Activated naive CD8-positive, alpha-beta T cell treated with anti-CD3 and anti-CD28 coated beads, Interleukin-2, amount 50 U/mL, for 16 hours (primary cell): Measurements from ENCODE around the gene NLRC5.
"Not testable (repeated sequence)": the region's sequence is repeated elsewhere in the genome, so short reads cannot be mapped to it uniquely, and the experiment has no call there.

ENCODE experiments used
- DNase-seq: peaks from one replicate; pipeline ENCODE4 v3.0.0-alpha.2; 2020; ENCODE audit warnings: low read depth, low spot score

Gene NLRC5

DNA sequence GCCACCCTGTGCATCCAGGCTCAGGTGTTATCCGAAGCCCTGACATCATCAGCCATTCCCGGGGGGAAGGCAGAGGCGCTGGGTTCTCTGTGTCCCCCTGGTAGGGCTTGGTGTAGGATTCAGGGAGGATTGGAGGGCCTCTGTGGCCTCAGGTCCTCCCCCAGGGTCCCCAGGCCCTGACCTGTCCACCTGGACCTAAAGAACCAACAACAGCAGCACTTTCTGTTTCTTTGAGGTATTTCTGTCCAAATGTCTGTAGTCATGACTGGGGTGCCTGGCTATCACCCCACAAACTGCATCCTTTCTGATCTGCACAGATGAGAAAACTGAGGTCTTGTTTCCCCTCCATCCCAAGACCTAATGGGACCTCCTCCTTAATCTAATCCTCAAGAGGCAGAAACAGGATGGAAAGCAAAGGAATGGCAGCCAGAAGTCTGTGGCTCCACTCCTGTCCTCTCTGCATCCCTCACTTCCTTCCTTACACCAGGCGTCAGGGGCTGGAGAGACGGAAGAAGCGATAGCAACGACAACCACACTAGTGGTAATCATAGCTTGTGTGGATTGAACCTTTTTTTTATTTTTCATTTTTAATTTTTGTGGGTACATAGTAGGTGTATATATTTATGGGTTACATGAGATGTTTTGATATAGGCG, 11.8 kb downstream of the NLRC5 start:
- no peak for DNase-seq

DNA sequence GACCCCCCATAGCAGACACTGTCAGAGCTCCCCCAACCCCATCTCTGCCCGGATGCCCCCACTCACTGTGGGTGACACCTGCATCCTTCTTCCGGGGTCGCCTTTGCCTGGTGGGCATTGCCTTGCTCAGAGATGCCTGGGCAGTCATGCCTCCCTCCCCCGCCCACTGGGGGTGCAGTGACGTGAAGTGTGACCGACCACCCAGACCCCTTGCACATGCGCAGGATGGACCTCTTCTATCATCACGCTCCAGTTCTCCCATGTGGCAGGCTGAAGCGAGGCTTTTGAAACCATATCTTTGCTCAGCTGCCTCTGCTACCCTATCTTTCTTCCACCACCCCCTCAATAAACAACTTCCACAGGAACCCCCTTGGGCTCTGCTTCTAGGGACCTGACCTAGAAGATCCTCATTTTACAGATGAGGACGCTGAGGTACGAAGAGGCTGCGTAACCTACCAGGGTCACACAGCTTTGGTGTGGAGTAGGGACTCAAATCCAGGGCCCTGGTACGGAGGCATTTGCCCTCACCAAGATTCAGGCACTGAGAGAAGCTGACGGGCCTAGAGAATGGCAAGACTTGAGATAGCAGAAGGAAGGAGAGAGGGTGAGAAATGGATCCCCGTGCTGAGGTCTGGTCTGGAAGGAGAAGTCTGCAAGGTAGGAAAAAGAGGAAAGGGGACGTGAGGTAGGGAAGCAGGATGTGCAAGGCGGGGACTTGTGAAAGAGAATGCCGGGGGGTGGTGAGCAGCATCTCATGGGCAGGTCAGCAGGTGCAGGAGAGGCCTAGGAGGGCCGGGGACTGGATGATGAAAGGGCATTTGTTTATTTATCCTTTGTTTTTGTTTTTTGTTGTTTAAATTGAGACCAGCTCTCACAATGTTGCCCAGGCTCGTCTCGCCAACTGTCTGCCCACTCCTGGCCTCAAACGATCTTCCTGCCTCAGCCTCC, 14.4 kb downstream of the NLRC5 start:
- no peak for DNase-seq

- DNase-seq, result no peak
Measured at GRCh38 chr16:57004387-57005250, 15.3 kb downstream of the NLRC5 start.

DNA sequence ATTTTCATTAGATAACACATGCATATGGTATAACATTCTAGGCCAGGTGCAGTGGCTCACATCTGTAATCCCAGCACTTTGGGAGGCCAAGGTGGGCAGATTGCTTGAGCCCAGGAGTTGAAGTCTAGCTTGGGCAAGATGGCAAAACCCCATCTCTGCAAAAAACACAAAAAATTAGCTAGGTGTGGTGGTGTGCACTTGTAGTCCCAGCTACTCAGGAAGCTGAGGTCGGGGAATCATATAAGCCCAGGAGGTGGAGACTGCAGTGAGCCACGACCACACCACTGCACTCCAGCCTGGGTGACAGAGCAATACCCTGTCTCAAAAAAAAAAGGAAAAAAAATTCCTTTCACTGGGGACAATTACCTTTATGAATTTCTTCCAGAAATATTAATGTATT, 16.2 kb downstream of the NLRC5 start:
- not testable (repeated sequence) for DNase-seq

DNA sequence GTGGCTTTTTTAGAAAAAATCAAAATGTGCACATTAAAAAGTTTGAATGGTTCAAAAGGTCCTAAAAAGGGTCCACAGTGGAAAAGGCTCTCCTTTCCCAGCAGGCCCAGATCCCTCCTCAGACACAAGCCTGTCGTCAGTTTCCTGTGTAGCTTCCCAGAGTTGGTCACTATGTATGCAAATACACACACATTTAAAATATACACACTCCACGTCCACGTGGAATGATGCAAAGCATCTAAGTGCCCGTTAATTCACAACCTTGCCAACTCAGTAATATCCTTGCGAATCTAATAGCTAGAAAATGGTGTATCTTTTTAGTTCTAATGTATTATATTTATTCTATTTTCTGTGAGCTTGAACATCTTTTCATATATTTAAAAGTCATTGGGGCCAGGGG, 17.7 kb downstream of the NLRC5 start:
- DNase-seq, result no peak

- DNase-seq, result no peak
Measured at GRCh38 chr16:57007530-57007929, 18.2 kb downstream of the NLRC5 start.

DNA sequence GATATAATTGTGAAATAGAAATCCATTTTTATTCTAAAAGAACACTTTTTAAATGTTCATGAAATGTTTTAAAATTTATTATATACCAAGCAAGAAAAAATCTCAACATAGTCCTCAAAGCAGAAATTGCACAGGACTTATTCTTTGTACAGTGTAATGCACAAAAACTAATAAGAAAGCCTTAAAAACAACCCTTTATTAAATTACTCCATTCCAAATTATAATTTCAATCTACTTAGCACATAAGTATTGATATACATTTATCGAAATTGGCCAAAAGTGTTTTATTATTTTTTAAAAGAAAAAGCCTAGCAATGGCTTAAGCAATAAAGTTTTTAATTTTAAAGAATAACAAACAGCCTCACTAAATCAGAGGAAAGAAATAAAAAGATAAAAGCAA, 19.1 kb downstream of the NLRC5 start:
- no peak for DNase-seq

- no peak for DNase-seq
Measured at GRCh38 chr16:57009643-57010170, 20.4 kb downstream of the NLRC5 start.

- DNase-seq, result no peak
Measured at GRCh38 chr16:57012353-57012752, 23.0 kb downstream of the NLRC5 start.

- no peak for DNase-seq
Measured at GRCh38 chr16:57013229-57013628, 23.9 kb downstream of the NLRC5 start.

DNA sequence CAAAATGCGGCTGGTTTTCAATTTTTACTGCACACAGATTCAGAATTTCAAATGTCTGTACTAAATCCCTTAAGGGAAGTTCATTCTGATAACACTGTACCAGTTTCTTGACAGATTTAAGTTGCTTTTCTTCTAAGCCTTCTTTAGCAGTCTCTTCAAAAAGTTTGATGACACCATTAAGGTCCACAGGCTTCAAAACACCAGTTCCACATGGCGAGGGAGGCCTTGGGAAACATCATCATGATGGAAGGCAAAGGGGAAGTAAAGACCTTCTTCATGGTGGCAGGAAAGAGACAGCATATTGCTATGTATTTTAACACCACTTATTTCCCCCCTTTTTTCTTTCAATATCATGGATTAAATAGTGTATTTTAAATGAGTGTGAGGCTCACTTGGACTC, 24.5 kb downstream of the NLRC5 start:
- DNase-seq, result no peak

DNA sequence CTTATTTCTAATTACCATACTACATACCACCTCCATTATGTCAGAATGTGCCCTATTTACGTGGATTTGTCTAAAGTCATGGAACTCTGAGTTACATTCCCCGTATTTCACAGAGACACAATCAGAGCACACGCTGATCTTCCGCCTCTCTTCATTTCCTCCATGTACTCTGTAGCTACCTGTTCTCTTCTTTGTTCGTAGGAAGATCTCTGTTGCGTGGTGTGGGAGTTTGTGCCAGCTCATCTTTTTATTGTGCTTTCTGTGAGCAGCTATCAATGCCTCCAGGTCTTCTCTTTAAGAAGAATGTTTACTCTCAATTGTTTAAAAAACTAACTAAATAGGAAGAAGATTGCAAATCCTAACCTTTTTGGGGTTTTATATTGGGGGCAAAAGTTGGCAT, 26.9 kb downstream of the NLRC5 start:
- DNase-seq, result no peak

DNA sequence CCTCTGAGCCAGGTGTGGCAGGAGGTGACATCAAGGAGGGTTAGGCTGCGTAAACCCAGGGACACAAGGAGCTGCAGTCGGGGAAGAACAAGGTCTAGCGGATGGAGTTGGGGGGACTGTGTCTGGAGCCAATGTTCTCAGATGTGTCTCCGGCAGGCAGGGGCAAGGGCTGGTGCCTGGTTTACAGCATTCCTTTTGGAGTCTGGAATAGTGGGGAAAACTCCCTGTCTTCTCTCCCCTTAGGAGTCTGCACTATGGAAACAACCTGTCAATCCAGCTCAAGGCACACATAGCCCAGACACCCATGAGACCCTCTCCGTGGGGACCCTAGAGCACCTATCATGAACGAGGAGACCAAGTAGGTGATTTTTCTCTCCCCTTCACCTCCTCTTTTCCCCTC, 27.5 kb downstream of the NLRC5 start:
- DNase-seq, result no peak

GRCh38 chr16:57017251-57017650, 27.9 kb downstream of the NLRC5 start:
- no peak for DNase-seq

DNA sequence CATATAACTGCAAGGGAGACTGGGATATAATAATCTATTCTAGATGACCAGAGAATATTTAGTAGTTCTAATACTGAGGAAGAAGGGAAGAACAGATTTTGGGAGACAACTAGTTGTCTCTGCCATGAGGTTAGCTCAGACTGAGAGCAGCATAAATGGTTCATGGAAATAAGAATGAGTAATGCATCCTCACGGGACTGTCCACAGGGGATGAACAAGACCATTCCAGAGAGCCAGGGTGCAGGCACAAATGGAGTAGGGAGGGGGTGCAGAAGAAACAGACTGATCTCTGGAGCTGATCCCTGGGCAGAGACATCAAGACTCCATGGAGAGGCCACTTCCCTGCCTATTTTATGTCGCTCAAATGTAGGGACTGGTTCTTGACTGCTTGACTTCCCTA, 30.4 kb downstream of the NLRC5 start:
- no peak for DNase-seq

GRCh38 chr16:57020651-57021050, 31.3 kb downstream of the NLRC5 start:
- DNase-seq, result no peak

DNA sequence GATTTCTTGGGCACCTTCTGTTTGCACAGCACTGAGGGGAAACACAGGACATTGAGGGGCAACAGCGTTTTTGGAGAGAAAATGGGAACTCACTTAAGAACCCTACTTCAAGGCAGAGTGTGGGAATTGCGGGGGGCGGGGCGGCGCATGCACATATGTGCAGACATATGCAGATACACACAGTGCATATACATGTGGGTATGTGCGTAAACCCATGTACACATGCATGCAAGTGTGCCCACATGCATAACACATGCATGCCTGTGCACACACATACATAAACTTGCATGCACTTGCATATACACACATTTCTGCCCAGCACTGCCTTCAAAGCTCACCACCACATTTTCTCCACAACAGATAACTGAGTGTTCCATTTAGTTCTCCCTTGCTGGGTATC, 32.4 kb downstream of the NLRC5 start:
- no peak for DNase-seq

DNA sequence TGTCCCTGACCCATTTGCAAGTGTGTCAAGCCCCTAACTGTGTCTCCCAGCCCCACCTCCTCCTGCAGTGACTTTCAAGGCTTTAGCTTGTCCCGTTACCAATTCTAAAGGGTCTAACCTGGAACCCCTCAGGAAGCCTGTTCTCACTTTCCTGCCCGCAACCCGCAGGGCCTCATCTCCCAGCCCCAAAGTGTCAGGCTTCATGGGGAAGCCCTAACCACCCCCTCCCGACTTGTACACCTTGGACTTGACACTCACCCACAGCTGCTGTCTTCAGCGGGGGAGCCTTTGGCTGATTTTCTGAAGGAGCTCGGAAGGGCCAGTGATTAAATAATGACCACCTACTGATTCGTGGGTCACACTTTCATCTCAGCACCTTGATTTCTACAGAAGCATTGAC, 33.1 kb downstream of the NLRC5 start:
- no peak for DNase-seq

GRCh38 chr16:57023541-57024249, 34.3 kb downstream of the NLRC5 start:
- peak; percentile 47 for DNase-seq

DNA sequence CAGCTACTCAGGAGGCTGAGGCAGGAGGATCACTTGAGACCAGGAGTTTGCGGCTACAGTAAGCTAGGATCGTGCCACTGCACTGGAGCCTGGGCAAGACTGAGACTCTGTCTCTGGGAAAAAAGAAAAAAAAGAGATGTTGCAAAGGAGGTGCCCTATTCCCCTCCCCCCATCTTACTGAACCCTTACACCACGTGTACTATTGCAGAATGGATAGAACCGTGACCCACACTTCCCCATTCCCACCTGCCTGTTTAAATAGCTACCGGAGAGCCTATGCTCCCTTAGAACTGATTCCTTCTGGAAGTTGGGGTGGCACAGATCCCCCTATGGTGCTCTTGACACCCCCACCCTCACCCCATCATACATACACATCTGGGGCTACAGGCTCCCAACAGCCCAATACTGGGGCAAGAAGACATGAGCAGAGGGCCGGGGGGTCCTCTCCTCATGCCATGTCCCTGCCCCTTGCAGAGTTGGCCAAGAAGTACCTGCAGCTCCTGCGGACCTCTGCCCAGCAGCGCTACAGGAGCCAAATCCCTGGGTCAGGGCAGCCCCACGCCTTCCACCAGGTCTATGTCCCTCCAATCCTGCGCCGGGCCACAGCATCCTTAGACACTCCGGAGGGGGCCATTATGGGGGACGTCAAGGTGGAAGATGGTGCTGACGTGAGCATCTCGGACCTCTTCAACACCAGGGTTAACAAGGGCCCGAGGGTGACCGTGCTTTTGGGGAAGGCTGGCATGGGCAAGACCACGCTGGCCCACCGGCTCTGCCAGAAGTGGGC, 35.7 kb downstream of the NLRC5 start:
- DNase-seq, result no peak
